Cerebellar nuclear complex (tissue), 1 donor: ENCODE results near the gene SYMPK.

ENCODE experiments used
- DNase-seq, 2 experiments: peaks; one replicate each; lab custom pipeline; 2025; lab: John Stamatoyannopoulos, UW

SYMPK gene

GRCh38 chr19:45825263-45825605 lies 37.7 kb downstream of the SYMPK start:
- DNase-seq = no peak

- no peak for DNase-seq
Observed at GRCh38 chr19:45824531-45825262, 38.2 kb downstream of the SYMPK start.

DNA sequence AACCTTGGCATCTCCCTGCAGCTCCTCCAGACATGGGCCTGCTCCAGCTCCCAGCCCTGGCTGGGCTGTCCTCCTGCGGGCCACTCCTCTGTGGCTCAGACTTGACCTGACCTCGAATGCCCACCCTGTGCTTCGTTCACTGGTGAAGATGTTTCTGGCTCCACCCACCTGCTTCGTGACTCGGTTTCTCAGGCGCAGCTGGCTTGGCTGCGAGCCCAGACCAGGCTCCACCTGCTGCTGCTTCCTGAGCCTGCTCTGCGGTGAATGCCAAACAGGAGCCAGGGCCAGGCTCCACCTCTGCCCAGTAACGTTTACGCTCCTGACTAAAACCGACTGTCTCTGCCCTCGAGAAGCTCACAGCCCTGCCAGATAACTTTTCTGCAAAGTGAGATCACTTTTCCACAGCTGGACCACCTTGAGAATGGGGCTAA lies 38.9 kb downstream of the SYMPK start:
- no peak for DNase-seq

- DNase-seq = no peak
Observed at GRCh38 chr19:45823182-45823581, 39.8 kb downstream of the SYMPK start.

DNA sequence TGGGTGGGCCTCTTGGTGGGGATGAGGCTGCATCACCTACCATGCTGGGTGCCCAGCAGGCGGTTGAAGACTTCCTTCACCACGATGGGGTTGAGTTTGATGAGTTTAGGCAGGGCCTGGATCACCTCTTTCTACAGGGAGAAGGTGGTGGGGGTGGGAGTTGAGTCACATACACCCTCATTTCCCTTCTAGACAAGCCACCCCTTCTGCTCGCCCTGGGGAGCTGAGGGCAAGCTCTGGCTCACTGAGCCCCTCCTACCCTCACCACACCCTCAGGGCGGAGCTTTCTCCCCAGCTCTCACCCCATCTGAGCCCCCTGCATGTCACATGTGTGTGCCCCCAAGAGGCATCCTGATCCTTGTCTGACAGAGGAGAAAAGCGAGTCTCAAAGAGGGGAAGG lies 40.2 kb downstream of the SYMPK start:
- no peak for DNase-seq

DNA sequence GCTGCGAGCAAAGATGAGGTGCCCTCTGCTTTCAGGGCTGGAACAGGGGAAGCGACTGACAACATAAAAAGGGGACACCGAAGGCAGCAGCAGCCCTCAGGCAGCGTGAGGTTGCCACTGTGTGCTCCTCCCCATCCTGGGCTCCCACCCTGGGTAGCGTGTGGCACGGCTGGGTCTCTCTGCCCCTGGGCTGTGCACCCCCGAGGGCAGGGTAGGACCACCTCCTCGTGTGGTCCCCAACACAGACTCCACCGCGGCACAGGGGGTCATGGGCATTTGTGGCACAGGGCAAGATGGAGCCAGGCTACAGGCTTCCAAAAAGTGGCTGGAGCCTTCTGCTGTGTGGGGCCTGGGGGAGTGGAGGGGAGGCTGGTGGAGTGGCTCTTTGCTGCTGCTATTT lies 41.4 kb downstream of the SYMPK start:
- DNase-seq = no peak

DNA sequence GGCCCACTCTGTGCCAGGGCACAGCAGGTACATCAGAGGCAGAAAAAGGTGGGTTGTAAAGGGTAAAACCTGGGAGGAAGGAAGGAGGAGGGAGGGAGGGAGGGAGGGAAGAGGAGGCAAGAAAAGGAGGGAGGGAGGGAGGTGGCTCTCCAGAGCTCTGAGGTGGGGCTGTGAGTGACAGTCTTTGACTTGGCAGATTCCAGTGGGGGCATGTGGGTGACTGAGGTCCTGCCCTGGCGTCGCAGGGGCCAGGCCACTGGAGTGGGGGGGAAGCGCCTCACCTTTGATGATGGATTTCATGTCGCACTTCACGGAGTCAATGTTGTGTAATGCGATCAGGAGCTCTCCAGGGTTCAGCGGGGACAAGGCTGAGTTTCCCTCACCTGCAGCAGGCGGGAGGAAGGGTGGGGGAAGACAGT lies 41.8 kb downstream of the SYMPK start:
- no peak for DNase-seq

GRCh38 chr19:45820413-45821102 lies 42.4 kb downstream of the SYMPK start:
- DNase-seq = no peak

GRCh38 chr19:45819769-45820168 lies 43.2 kb downstream of the SYMPK start:
- no peak for DNase-seq

- DNase-seq = no peak
Observed at GRCh38 chr19:45817725-45818301, 45.1 kb downstream of the SYMPK start.

DNA sequence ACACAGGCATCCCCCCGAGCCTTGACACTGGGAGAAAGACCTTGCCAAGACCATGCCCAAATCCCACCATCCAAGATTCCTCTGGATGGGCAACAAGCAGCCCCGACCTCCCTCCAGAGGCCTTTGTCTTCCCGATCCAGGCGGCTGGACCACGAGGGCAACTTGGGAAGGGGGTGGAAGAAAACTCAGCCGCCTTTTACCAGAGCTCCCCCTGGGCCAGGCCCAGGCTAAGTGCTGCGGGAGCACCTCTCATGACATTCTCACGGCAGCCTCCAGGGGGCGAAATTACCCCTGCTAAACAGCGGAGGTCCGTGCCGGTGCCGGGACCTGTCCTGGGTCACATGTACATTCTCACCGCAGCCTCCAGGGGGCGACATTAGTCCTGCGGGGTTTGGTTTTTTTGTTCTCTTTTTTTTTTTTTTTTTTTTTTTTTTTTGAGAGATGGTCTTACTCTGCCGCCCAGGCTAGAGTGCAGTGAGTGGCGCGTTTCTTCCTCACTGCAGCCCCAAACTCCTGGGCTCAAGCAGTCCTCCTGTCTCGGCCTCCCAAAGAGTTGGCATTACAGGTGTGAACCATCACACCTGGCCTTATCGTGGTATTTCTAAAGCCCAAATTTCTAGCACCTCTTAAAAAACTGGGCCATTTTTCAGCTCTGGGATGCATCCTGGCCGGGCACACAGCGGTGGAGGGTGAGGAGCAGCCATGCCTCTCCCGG lies 45.8 kb downstream of the SYMPK start:
- no peak for DNase-seq

DNA sequence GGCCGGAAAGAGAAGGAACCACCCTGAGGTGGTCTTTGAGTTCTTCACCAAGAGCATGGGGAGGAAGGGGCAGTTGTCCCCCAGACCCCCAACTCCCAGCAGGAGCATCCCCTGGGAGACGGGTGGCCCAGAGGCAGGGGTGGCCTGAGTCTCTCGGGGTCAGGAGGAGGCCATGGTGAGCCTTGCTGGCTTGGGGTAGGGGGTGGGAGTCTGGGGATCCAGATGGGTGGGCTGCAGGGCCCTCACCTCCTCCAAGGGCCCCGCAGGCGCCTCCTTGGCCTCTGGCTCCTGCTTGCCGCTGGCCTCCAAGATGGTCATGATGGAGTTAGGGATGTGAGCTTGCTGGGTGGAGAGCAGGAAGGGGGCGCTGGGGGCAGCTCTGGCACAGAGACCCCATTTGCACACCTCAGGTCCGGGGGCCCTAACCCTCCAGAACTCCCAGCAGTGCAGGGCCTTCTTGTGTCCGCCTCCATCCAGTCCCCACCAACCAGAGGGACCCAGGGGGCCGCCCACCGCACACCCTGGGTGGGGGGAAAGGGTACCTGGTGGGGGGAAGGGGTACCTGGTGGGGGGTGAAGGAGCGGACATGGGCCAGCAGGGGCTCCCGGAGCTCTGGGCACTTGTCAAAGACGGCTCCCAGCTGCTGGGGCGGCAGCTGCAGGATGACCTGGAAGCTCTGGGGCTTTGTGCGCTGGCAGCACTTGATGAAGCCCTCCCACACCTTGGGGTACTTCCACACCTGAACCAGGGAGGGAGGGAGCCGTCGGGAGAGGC lies 46.5 kb downstream of the SYMPK start:
- DNase-seq = no peak

GRCh38 chr19:45815481-45816216 lies 47.3 kb downstream of the SYMPK start:
- no peak for DNase-seq

GRCh38 chr19:45814851-45815480 lies 48.0 kb downstream of the SYMPK start, which contains the start of gene RSPH6A:
Gene RSPH6A, minus strand, starts transcription at chr19:45815308. Its CDS starts 132 bp downstream, at chr19:45815176.
- no peak for DNase-seq

- DNase-seq = no peak
Observed at GRCh38 chr19:45814166-45814780, 48.7 kb downstream of the SYMPK start.

DNA sequence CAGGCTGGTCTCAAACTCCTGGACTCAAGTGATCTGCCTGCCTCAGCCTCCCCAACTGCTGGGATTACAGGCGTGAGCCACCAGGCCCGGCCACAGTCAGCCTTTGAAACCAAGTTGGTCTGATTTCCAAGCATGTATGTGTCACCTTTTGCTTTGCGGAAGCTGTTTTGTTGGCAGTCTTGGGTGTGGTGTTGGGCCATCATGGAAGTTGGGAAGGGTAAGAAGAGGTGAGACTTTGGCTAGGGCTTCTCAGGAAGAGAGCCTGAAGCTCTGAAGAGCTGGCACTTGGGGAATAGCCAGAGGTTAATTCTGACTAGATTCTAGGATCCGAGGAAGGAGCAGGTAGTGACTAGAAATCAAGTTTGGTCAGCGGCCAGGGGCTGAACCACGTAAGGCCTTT lies 50.6 kb downstream of the SYMPK start:
- no peak for DNase-seq

- DNase-seq = no peak
Observed at GRCh38 chr19:45809643-45810159, 53.2 kb downstream of the SYMPK start.

- DNase-seq = no peak
Observed at GRCh38 chr19:45805719-45806118, 57.2 kb downstream of the SYMPK start.

GRCh38 chr19:45804959-45805230 lies 58.1 kb downstream of the SYMPK start:
- DNase-seq = no peak
